HUDEP-2 (cell line): ENCODE results near the gene ZNF561.
"Not testable (repeated sequence)": the region's sequence is repeated elsewhere in the genome, so short reads cannot be mapped to it uniquely, and the experiment has no call there.

Experiments used
- DNase-seq, 76 experiments: peaks; one replicate each; lab custom pipeline; 2025; ENCODE audit not compliant: unreplicated experiment in 76 of 76; lab: John Stamatoyannopoulos, UW

Gene ZNF561

DNA sequence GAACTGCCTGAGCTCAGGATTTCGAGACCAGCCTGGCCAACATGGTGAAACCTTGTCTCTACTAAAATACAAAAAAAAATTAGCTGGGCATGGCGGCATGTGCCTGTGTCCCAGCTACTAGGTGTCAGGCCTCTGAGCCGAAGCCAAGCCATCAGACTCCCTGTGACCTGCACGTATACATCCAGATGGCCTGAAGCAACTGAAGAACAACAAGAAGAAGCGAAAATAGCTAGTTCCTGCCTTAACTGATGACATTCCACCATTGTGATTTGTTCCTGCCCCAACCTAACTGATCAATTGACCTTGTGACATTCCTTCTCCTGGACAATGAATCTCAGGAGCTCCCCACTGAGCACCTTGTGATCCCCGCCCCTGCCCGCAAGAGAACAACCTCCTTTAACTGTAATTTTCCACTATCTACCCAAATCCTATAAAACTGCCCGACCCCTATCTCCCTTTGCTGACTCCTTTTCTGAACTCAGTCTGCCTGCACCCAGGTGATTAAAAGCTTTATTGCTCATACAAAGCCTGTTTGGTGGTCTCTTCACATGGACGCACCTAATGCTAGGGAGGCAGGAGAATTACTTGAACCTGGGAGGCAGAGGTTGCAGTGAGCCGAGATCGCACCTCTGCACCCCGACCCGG lies 38.8 kb downstream of the ZNF561 start:
- DNase-seq, result not testable (repeated sequence)

DNA sequence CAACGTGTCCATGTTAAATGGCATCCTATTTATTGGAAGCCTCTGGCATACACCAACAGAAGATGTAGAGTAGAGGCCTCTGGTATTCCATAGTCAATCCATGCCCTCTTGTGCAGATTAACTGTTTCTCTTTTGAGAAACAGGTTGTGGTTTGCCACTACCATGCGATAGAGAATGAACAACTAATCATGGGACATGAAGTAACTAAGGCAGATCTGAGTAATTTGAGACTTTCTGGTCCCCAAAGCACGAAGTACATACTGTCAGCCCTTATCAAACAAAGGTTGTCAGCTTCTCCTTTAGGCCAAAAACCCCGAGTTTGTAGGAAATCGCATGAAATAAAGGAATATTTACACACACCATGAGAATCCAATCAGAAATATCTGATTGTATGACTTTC lies 40.3 kb downstream of the ZNF561 start:
- no peak for DNase-seq

DNA sequence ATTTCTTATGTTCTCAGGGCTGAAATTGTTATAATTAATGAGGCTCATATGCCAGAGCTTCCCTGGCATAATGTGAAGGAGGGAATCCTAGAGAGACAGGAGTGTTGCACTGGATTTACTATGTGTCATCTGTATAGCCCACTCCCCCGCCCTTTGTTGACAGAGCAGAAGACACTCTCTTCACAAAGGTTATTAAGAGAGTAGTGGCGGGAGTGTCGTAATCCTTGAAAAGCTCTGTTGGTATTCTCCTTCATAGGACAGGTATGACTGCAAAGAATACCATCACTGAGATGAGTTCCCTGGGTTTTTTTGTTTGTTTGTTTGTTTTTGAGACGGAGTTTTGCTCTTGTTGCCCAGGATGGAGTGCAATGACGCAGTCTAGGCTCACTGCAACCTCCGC lies 50.8 kb downstream of the ZNF561 start:
- no peak for DNase-seq

DNA sequence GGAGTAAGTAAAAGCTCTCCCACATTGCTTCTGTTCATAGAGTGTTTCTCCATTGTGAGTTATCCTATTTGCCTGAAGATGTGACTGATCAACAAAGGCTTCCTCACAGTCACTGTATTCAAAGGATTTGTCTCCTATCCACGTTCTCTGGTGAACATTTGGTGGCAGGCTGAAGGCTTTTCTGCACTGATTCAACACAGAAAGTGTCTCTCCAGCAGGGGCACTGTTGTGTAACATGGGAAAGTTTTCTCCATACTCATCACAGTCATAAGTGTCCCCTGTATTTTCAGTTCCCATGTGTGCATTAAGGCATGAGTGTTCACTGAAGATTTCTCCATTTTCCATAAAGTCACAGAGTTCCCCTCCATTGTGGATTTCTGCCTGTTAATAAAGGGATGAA lies 54.3 kb downstream of the ZNF561 start:
- DNase-seq, result no peak

DNA sequence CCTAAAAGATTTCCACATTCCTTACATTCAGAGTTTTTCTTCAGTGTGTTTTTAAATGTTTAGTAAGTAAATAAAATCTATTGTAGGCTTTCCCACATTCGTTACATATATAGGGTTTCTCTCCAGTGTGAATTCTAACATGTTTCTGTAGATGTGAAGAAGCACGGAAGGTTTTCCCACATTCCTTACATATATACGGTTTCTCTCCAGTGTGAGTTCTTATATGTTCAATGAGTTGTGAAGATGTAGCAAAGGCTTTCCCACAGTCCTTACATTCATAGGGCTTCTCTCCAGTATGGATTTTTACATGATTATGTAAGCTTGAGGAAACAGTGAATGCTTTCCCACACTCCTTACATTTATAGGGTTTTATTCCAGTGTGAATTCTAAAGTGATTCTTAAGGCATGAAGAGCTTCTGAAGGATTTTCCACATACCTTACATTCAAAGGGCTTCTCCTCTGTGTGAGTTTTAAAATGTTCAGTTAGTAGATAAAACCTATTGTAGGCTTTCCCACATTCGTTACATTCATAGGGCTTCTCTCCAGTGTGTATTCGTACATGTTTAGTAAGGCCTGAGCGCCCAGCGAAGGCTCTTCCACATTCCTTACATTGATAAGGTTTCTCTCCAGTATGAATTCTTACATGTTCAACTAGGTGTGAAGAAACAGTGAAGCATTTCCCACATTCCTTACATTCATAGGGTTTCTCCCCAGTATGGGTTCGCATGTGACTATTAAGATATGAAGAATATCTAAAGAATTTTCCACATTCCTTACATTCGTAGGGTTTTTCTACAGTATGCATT lies 54.9 kb downstream of the ZNF561 start:
- DNase-seq, result peak in 1 of 76 experiments; percentile 16
